ENCODE data around the gene ANKS1B.

The ANKS1B gene

GRCh38 chr12:99910342-99910741 lies 74.4 kb downstream of the ANKS1B start:
- TF ChIP-seq CTCF (conservative IDR thresholded peaks at IDR 0.05; ENCODE audit: low read depth), result no peak
- ChIA-PET CTCF (interaction anchor here (0.6 to 0.7 kb wide), 2 partner anchors 32 to 1122 kb away, joined by 3 read pairs; no protein-coding TSS in a partner anchor), POLR2A (ENCODE audit: low non-redundant PET) (no interaction called here)
- no peak for DNase-seq (ENCODE audit: low spot score)
- H3K27ac ChIP-seq, result no peak overlapping the region

- POLR2A ChIA-PET (ENCODE audit: low non-redundant PET), result no interaction called here
- DNase-seq (ENCODE audit: low spot score), result no peak
- CTCF ChIA-PET, result no interaction called here
- no peak overlapping the region for H3K27ac ChIP-seq
- no peak for TF ChIP-seq CTCF (conservative IDR thresholded peaks at IDR 0.05; ENCODE audit: low read depth)
Observed at GRCh38 chr12:99906786-99907579, 77.8 kb downstream of the ANKS1B start.

- DNase-seq (ENCODE audit: low spot score), result no peak
- TF ChIP-seq CTCF (conservative IDR thresholded peaks at IDR 0.05; ENCODE audit: low read depth), result no peak
- ChIA-PET CTCF (interaction anchor here (0.6 kb wide), 1 partner anchor 13 kb away, joined by 3 read pairs; no protein-coding TSS in a partner anchor), POLR2A (ENCODE audit: low non-redundant PET) (no interaction called here)
- no peak overlapping the region for H3K27ac ChIP-seq
Observed at GRCh38 chr12:99901181-99901580, 83.6 kb downstream of the ANKS1B start.

- no peak for DNase-seq (ENCODE audit: low spot score)
- H3K27ac ChIP-seq, result no peak overlapping the region
- POLR2A ChIA-PET (ENCODE audit: low non-redundant PET), result no interaction called here
- CTCF ChIA-PET, result no interaction called here
- TF ChIP-seq CTCF (conservative IDR thresholded peaks at IDR 0.05; ENCODE audit: low read depth), result no peak
Observed at GRCh38 chr12:99898645-99899044, 86.1 kb downstream of the ANKS1B start.

GRCh38 chr12:99879439-99879838 lies 105.3 kb downstream of the ANKS1B start:
- ChIA-PET CTCF (no interaction called here), POLR2A (ENCODE audit: low non-redundant PET) (no interaction called here)
- no peak overlapping the region for H3K27ac ChIP-seq
- no peak for TF ChIP-seq CTCF (conservative IDR thresholded peaks at IDR 0.05; ENCODE audit: low read depth)
- DNase-seq (ENCODE audit: low spot score), result no peak

- ChIA-PET POLR2A (ENCODE audit: low non-redundant PET) (interaction anchor here (0.6 kb wide), 1 partner anchor 25 kb away, joined by 3 read pairs; no protein-coding TSS in a partner anchor), CTCF (interaction anchor here (0.7 kb wide), 1 partner anchor 376 kb away, joined by 3 read pairs; no protein-coding TSS in a partner anchor)
- no peak for TF ChIP-seq CTCF (conservative IDR thresholded peaks at IDR 0.05; ENCODE audit: low read depth)
- no peak overlapping the region for H3K27ac ChIP-seq
- no peak for DNase-seq (ENCODE audit: low spot score)
Observed at GRCh38 chr12:99875081-99875480, 109.7 kb downstream of the ANKS1B start.
